Nephron (organoid): ENCODE results near the gene NSUN3.
"Not testable (repeated sequence)": the region's sequence is repeated elsewhere in the genome, so short reads cannot be mapped to it uniquely, and the experiment has no call there.

Experiments used
- H3K27ac Mint-ChIP-seq, 3 experiments: 2 replicates each; pipeline ENCODE4 v1.8.0; 2020; ENCODE audit warnings: mixed read lengths in 3 of 3, mild to moderate bottlenecking in 2 of 3, moderate library complexity in 1 of 3
- H3K27me3 Mint-ChIP-seq: 2 replicates; pipeline ENCODE4 v1.8.0; 2021; ENCODE audit warnings: low read depth, mild to moderate bottlenecking, moderate library complexity, mixed read lengths
- H3K36me3 Mint-ChIP-seq: 2 replicates; pipeline ENCODE4 v1.8.0; 2020; ENCODE audit warnings: low read depth, mixed read lengths
- H3K4me1 Mint-ChIP-seq: 2 replicates; pipeline ENCODE4 v1.8.0; 2020; ENCODE audit warnings: mixed read lengths
- H3K4me3 Mint-ChIP-seq, 3 experiments: 2 replicates each; pipeline ENCODE4 v1.8.0; 2020; ENCODE audit warnings: mild to moderate bottlenecking in 3 of 3, mixed read lengths in 3 of 3, moderate library complexity in 2 of 3
- H3K9me3 Mint-ChIP-seq: 2 replicates; pipeline ENCODE4 v1.8.0; 2020; ENCODE audit warnings: mixed read lengths
- CTCF ChIP-seq, 3 experiments: fragments of 200-600 bp; sonication (generic); IDR thresholded peaks; one replicate each; pipeline ENCODE4 v1.5.0; 2021; ENCODE audit warnings: antibody characterized with exemption in 3 of 3; ENCODE audit not compliant: unreplicated experiment in 3 of 3

Gene NSUN3

GRCh38 chr3:94026623-94027022 lies 36.2 kb upstream of the NSUN3 start:
- Mint-ChIP-seq H3K27ac (no peak overlapping the region), H3K4me1 (no peaks in the 10 kb centered on the region), H3K9me3 (no peaks in the 10 kb centered on the region), H3K36me3 (peaks cover 7% of the 10 kb centered on the region), H3K4me3 (no peak overlapping the region), H3K27me3 (no peaks in the 10 kb centered on the region)
- no peak for TF ChIP-seq CTCF (IDR thresholded peaks at IDR 0.05; ENCODE audit: unreplicated experiment in 3 of 3)

GRCh38 chr3:94028093-94028837 lies 34.6 kb upstream of the NSUN3 start, which contains the start of gene STX19:
Gene STX19 (minus strand): TSS chr3:94028597. CDS start chr3:94015269, 13,328 bp downstream.
- Mint-ChIP-seq H3K4me3 (no peak within 1 kb of the TSS), H3K36me3 (peaks cover 13% of the 10 kb centered on the region), H3K9me3 (no peaks in the 10 kb centered on the region), H3K27me3 (no peaks in the 10 kb centered on the region), H3K27ac (no peak within 1 kb of the TSS), H3K4me1 (no peaks in the 10 kb centered on the region)
- TF ChIP-seq CTCF (IDR thresholded peaks at IDR 0.05; ENCODE audit: unreplicated experiment in 3 of 3) = no peak

GRCh38 chr3:94036909-94037507 lies 25.9 kb upstream of the NSUN3 start:
- peak in 2 of 3 experiments; percentile 26 to 37 for TF ChIP-seq CTCF (IDR thresholded peaks at IDR 0.05; ENCODE audit: unreplicated experiment in 3 of 3)
- Mint-ChIP-seq H3K9me3 (no peaks in the 10 kb centered on the region), H3K36me3 (peaks cover 37% of the 10 kb centered on the region), H3K4me1 (no peaks in the 10 kb centered on the region), H3K27ac (no peak overlapping the region), H3K27me3 (no peaks in the 10 kb centered on the region), H3K4me3 (no peak overlapping the region)

GRCh38 chr3:94043285-94043684 lies 19.6 kb upstream of the NSUN3 start:
- no peak overlapping the region for H3K27ac Mint-ChIP-seq
- H3K27me3 Mint-ChIP-seq = no peaks in the 10 kb centered on the region
- H3K36me3 Mint-ChIP-seq = peaks cover 61% of the 10 kb centered on the region
- TF ChIP-seq CTCF (IDR thresholded peaks at IDR 0.05; ENCODE audit: unreplicated experiment in 3 of 3) = no peak
- H3K9me3 Mint-ChIP-seq = peaks cover 9% of the 10 kb centered on the region
- no peaks in the 10 kb centered on the region for H3K4me1 Mint-ChIP-seq
- no peak overlapping the region for H3K4me3 Mint-ChIP-seq

GRCh38 chr3:94044100-94044936 lies 18.5 kb upstream of the NSUN3 start:
- H3K27ac Mint-ChIP-seq, H3K4me1 Mint-ChIP-seq, H3K4me3 Mint-ChIP-seq, H3K27me3 Mint-ChIP-seq, H3K9me3 Mint-ChIP-seq: not testable (repeated sequence)
- peaks cover 61% of the 10 kb centered on the region for H3K36me3 Mint-ChIP-seq

GRCh38 chr3:94046533-94046932 lies 16.3 kb upstream of the NSUN3 start:
- Mint-ChIP-seq H3K9me3 (peaks cover 9% of the 10 kb centered on the region), H3K27ac (no peak overlapping the region), H3K27me3 (no peaks in the 10 kb centered on the region), H3K36me3 (peaks cover 47% of the 10 kb centered on the region), H3K4me3 (no peak overlapping the region), H3K4me1 (no peaks in the 10 kb centered on the region)
- TF ChIP-seq CTCF (IDR thresholded peaks at IDR 0.05; ENCODE audit: unreplicated experiment in 3 of 3) = no peak
